OCI-LY3 (cell line): ENCODE data around the gene GJB5.

Experiments
- H2AFZ ChIP-seq: fragments of 200-600, 300-600 bp; shearing (Covaris generic); 2 replicates; pipeline ENCODE4 v1.6.0; 2014; ENCODE audit warnings: antibody characterized with exemption, low read depth, low read length
- H3K27ac ChIP-seq: fragments of 200-600, 300-600 bp; sonication (generic); 2 replicates; pipeline ENCODE4 v1.5.1; 2014; ENCODE audit warnings: mild to moderate bottlenecking, low read length, moderate library complexity, mixed read lengths
- H3K27me3 ChIP-seq: fragments of 200-600, 300-600 bp; sonication (generic); 2 replicates; pipeline ENCODE4 v1.6.1; 2014; ENCODE audit warnings: low read depth, low read length, mixed read lengths
- H3K36me3 ChIP-seq: fragments of 200-600, 300-600 bp; sonication (generic); replicated peaks from 2 replicates; pipeline ENCODE3; 2014; ENCODE audit warnings: low read depth, low read length, mixed read lengths
- H3K4me1 ChIP-seq: fragments of 300-600, 200-600 bp; sonication (generic); 2 replicates; pipeline ENCODE4 v1.6.1; 2014; ENCODE audit warnings: low read length, mixed read lengths
- H3K4me2 ChIP-seq: fragments of 200-600, 300-600 bp; sonication (generic); 2 replicates; pipeline ENCODE4 v1.6.1; 2014; ENCODE audit warnings: low read length, mixed read lengths
- H3K4me3 ChIP-seq: fragments of 300-600, 200-600 bp; sonication (generic); 2 replicates; pipeline ENCODE4 v1.5.1; 2014; ENCODE audit warnings: antibody characterized with exemption, mild to moderate bottlenecking, low read length, moderate library complexity
- H3K79me2 ChIP-seq: fragments of 300-600, 200-600 bp; shearing (Covaris generic); 2 replicates; pipeline ENCODE4 v1.6.1; 2014; ENCODE audit warnings: mild to moderate bottlenecking, low read length, mixed read lengths
- H3K9ac ChIP-seq: fragments of 300-600, 200-600 bp; shearing (Covaris generic); 2 replicates; pipeline ENCODE4 v1.6.0; 2014; ENCODE audit warnings: mild to moderate bottlenecking, low read length, moderate library complexity
- H3K9me3 ChIP-seq: fragments of 200-600, 300-600 bp; shearing (Covaris generic); 2 replicates; pipeline ENCODE4 v1.6.1; 2014; ENCODE audit warnings: low read length, mixed read lengths; ENCODE audit not compliant: insufficient read depth
- H4K20me1 ChIP-seq: fragments of 200-600, 300-600 bp; sonication (generic); 2 replicates; pipeline ENCODE4 v1.6.1; 2016; ENCODE audit warnings: low read length, mixed read lengths; ENCODE audit not compliant: insufficient read depth
- EZH2phosphoT487 ChIP-seq: fragments of 200-600 bp; shearing (Covaris generic); IDR thresholded peaks from 2 replicates; pipeline ENCODE4 v1.6.1; 2018; ENCODE audit warnings: antibody characterized with exemption, mixed run types, low read depth
- TF ChIP-seq, protein P1 (sequence below): fragments of 200-600, 300-600 bp; sonication (generic); IDR thresholded peaks from 2 replicates; pipeline ENCODE4 v1.5.1; 2014; ENCODE audit warnings: antibody characterized with exemption, low read length, low read depth

GJB5 gene

DNA sequence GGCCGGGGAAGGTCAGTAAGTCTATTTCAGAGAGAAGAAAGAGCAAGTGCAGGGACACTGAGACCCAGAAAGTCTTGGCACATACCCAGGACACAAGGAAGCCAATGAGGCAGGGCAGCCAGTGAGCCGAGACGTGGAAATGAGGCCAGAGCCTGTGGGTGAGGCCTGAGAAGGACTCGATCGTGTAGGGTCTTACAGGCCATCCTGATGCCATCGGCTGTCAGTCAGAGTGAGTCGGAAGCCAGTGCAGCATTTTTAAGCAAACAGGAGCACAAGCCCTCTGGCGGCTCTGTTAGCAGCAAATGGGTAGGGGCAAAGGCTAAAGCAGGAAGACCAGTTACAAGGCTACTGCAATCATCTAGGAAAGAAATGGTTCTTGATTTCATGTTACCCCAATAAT lies 20.1 kb downstream of the GJB5 start:
- Histone ChIP-seq H3K9me3 (no peaks in the 10 kb centered on the region), H3K4me1 (no peaks in the 10 kb centered on the region), H3K27ac (no peak overlapping the region), H3K4me2 (no peak overlapping the region), H3K4me3 (no peak overlapping the region), H3K36me3 (no peaks in the 10 kb centered on the region), H3K9ac (no peak overlapping the region), H3K79me2 (no peaks in the 10 kb centered on the region), H3K27me3 (no peaks in the 10 kb centered on the region), H4K20me1 (no peaks in the 10 kb centered on the region), H2AFZ (no peak overlapping the region)
- TF ChIP-seq, protein P1, sequence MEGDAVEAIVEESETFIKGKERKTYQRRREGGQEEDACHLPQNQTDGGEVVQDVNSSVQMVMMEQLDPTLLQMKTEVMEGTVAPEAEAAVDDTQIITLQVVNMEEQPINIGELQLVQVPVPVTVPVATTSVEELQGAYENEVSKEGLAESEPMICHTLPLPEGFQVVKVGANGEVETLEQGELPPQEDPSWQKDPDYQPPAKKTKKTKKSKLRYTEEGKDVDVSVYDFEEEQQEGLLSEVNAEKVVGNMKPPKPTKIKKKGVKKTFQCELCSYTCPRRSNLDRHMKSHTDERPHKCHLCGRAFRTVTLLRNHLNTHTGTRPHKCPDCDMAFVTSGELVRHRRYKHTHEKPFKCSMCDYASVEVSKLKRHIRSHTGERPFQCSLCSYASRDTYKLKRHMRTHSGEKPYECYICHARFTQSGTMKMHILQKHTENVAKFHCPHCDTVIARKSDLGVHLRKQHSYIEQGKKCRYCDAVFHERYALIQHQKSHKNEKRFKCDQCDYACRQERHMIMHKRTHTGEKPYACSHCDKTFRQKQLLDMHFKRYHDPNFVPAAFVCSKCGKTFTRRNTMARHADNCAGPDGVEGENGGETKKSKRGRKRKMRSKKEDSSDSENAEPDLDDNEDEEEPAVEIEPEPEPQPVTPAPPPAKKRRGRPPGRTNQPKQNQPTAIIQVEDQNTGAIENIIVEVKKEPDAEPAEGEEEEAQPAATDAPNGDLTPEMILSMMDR, result no peak
- no peak for TF ChIP-seq EZH2phosphoT487

DNA sequence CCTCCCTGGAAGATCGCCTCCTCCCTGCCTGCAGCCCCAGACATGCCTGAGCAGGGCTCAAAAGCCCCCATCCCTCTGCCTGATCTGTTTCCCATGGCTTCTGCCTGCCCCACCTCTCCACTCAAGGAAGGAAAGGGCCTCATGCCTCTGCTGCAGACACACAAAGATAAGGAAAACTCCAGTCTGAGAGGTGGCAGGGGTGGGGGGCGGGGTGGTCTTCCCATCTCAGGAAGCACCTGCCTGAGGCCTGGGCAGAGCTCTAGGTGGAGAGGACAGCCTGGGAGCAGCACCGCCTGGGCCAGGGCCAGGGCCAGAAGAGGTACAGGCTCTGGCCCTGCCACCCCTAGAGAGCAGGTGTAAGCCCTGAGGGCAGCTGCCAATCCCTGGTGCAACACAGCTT lies 22.1 kb downstream of the GJB5 start:
- Histone ChIP-seq H4K20me1 (no peaks in the 10 kb centered on the region), H3K4me3 (no peak overlapping the region), H3K27ac (no peak overlapping the region), H3K9ac (no peak overlapping the region), H3K4me2 (no peak overlapping the region), H2AFZ (no peak overlapping the region), H3K27me3 (no peaks in the 10 kb centered on the region), H3K79me2 (no peaks in the 10 kb centered on the region), H3K36me3 (no peaks in the 10 kb centered on the region), H3K4me1 (no peaks in the 10 kb centered on the region), H3K9me3 (no peaks in the 10 kb centered on the region)
- TF ChIP-seq, protein P1, result no peak
- TF ChIP-seq EZH2phosphoT487, result no peak

DNA sequence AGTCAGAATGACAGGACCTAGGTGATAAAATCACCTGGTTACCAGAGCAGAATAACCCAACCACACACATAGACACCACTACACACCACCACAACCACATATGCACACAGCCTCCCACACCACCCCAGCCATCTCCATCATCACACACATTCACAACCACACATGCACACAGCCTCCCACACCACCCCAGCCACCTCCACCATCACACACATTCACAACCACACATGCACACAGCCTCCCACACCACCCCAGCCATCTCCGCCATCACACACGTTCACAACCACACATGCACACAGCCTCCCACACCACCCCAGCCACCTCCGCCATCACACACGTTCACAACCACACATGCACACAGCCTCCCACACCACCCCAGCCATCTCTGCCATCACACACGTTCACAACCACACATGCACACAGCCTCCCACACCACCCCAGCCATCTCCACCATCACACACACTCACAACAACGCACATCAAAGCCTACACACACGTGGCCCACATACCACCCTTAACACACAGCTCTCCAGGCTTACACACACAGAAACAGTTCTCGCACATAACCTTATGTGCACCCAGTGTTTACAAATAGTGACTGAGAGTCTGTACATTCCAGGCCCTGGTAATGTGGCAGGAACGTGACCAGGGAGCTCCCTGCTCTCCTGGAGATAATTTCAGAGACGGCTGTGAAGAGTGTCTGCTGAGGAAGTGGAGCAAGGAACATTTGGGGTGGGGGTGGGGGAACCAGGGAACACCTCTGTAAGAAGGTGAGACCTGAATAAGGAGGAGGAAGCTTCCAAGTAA lies 22.9 kb downstream of the GJB5 start:
- Histone ChIP-seq H3K79me2 (no peaks in the 10 kb centered on the region), H3K27ac (no peak overlapping the region), H4K20me1 (no peaks in the 10 kb centered on the region), H3K4me3 (no peak overlapping the region), H3K4me2 (no peak overlapping the region), H2AFZ (no peak overlapping the region), H3K36me3 (no peaks in the 10 kb centered on the region), H3K4me1 (no peaks in the 10 kb centered on the region), H3K9me3 (no peaks in the 10 kb centered on the region), H3K9ac (no peak overlapping the region), H3K27me3 (no peaks in the 10 kb centered on the region)
- no peak for TF ChIP-seq EZH2phosphoT487
- TF ChIP-seq, protein P1, result no peak

DNA sequence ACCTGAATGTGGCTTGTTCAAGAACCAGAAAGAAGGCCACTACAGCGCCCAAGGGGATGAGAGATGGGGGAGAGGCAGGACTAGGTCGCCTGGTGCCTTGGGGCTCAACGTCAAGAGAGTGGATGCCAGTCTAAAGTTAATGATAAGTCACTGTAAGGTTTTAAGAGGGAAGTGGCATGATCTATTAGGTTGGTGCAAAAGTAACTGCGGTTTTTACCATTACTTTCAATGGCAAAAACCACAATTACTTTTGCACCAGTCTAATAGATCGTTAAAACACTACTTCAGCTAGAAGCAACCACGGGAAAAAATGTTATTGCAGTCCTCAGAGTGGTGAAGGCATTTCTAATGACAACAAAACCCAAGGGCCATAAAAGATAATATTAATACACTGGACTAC lies 23.5 kb downstream of the GJB5 start:
- Histone ChIP-seq H3K27me3 (no peaks in the 10 kb centered on the region), H3K9me3 (no peaks in the 10 kb centered on the region), H4K20me1 (no peaks in the 10 kb centered on the region), H2AFZ (no peak overlapping the region), H3K79me2 (no peaks in the 10 kb centered on the region), H3K9ac (no peak overlapping the region), H3K4me2 (no peak overlapping the region), H3K4me1 (no peaks in the 10 kb centered on the region), H3K27ac (no peak overlapping the region), H3K4me3 (no peak overlapping the region), H3K36me3 (no peaks in the 10 kb centered on the region)
- no peak for TF ChIP-seq EZH2phosphoT487
- TF ChIP-seq, protein P1, result no peak
